Lower leg skin (tissue), 4 donors: ENCODE data around the gene UBASH3B. TPM values are rescaled to one million over a fixed set of nuclear protein-coding genes. Genes with fewer than 3 reads are reported as not detected.

Source experiments
- DNase-seq, 2 donors: peaks; one replicate each; pipeline ENCODE4 v3.0.0-alpha.2; 2019; ENCODE audit warnings: low spot score in 2 of 2
- H3K4me3 ChIP-seq: fragments of 200-600 bp; sonication (generic); 2 replicates; pipeline ENCODE4 v1.5.1; 2017; ENCODE audit warnings: mild to moderate bottlenecking, low read depth; ENCODE audit not compliant: poor library complexity, severe bottlenecking
- POLR2A ChIP-seq, 2 donors: fragments of 450-650 bp; IDR thresholded peaks; one replicate each; pipeline ENCODE4 v1.6.1; 2016 to 2017; ENCODE audit warnings: antibody characterized with exemption in 2 of 2, mild to moderate bottlenecking in 1 of 2, moderate library complexity in 1 of 2
- WGBS, 2 donors: methylation state at CpG; one replicate each; pipeline ENCODE4 v1.1.5; 2018; 5-methylcytosine and 5-hydroxymethylcytosine counted together
- intact Hi-C: fragments of 100-400 bp; cut with DNase I; formaldehyde crosslinking; loops from one replicate; pipeline ENCODE4 v1.15.0; 2023; ENCODE audit warnings: low total_unique reads
- total RNA-seq, 4 donors: library from RNA; depleted of rRNA; stranded (reverse); fragments of >200 nt; gene quantifications; one replicate each; pipeline ENCODE4 v1.1.0, GENCODE V29; 2016
- TF ChIP-seq, protein P1 (sequence below), 3 donors: fragments of 450-650 bp; IDR thresholded peaks; one replicate each; pipeline ENCODE4 v1.5.1; 2016; ENCODE audit warnings: antibody characterized with exemption in 3 of 3, mild to moderate bottlenecking in 3 of 3, moderate library complexity in 2 of 3

Gene UBASH3B
- total RNA-seq, 4 donors from 2014 or later = 14.2 to 58.4 (median 35.6) TPM

DNA sequence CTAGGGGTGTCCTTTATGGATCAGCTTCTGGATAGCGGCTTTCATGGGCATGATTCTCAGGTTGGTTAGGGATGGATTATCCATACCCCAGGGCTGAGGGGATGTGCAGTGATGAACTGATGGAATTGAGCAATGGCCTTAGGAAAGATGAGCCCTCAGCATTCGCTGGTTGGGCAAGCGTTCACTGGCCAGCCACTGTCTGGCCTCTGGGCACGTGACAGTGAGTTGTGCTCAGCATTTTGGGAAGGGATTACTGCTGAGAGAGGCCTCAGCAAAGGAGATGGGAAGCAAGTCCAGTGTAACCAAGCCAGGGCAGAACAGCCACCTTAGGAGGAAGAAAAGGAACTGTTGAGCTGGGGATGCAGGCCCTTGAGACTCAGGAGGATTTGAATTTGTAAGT lies 17.4 kb downstream of the UBASH3B start:
- intact Hi-C loops = no loop called here
- 86 to 91% methylated on average over 4 of the region's 4 CpGs for WGBS, 2 donors
- TF ChIP-seq, protein P1, sequence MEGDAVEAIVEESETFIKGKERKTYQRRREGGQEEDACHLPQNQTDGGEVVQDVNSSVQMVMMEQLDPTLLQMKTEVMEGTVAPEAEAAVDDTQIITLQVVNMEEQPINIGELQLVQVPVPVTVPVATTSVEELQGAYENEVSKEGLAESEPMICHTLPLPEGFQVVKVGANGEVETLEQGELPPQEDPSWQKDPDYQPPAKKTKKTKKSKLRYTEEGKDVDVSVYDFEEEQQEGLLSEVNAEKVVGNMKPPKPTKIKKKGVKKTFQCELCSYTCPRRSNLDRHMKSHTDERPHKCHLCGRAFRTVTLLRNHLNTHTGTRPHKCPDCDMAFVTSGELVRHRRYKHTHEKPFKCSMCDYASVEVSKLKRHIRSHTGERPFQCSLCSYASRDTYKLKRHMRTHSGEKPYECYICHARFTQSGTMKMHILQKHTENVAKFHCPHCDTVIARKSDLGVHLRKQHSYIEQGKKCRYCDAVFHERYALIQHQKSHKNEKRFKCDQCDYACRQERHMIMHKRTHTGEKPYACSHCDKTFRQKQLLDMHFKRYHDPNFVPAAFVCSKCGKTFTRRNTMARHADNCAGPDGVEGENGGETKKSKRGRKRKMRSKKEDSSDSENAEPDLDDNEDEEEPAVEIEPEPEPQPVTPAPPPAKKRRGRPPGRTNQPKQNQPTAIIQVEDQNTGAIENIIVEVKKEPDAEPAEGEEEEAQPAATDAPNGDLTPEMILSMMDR (IDR thresholded peaks at IDR 0.05) = no peak
- TF ChIP-seq POLR2A (IDR thresholded peaks at IDR 0.05) = no peak
- no peak overlapping the region for H3K4me3 ChIP-seq
- peak in 1 of 2 donors; percentile 21 for DNase-seq

DNA sequence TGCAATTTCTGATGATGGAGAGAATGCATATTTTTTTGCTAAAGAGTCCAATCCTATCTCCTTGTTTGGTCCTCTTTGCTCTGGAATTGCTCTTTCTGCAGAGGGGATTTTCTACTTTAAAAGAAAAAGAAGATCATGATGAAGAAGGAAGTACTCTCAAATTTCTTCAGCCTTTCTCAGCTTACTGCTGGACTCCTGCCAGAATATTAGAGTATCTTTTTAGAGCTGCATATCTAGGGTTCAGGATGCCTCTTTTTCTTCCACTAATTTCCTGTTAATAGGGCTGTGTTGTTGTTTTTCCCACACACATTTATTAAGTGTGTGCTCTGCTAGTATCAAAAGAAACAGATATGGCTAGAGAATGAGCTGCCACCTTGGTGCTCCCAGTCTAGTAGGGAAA lies 18.2 kb downstream of the UBASH3B start:
- no peak for DNase-seq
- H3K4me3 ChIP-seq = no peak overlapping the region
- intact Hi-C loops = no loop called here
- TF ChIP-seq, protein P1 (IDR thresholded peaks at IDR 0.05) = no peak
- no peak for TF ChIP-seq POLR2A (IDR thresholded peaks at IDR 0.05)

DNA sequence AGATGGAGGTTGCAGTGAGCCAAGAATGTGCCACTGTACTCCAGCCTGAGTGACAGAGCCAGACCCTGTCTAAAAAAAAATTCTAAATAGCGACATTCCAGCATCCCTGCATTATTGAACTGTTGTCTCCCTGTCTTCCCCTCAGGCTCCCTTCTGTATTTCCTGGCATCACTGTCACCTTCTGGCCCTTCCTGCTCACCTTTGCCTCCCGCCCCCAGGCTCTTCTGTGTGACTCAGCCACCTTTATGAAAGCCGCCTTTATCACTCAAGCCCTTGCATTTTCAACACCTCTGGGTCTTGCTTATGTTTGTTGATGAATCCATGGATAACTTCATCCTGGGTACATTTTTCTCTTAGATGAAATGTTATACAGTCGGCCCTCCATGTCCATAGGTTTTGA lies 21.1 kb downstream of the UBASH3B start:
- DNase-seq = no peak
- intact Hi-C loops = no loop called here
- TF ChIP-seq, protein P1 (IDR thresholded peaks at IDR 0.05) = no peak
- TF ChIP-seq POLR2A (IDR thresholded peaks at IDR 0.05) = no peak
- 63 to 76% methylated on average over 4 of the region's 4 CpGs for WGBS, 2 donors
- H3K4me3 ChIP-seq = no peak overlapping the region

DNA sequence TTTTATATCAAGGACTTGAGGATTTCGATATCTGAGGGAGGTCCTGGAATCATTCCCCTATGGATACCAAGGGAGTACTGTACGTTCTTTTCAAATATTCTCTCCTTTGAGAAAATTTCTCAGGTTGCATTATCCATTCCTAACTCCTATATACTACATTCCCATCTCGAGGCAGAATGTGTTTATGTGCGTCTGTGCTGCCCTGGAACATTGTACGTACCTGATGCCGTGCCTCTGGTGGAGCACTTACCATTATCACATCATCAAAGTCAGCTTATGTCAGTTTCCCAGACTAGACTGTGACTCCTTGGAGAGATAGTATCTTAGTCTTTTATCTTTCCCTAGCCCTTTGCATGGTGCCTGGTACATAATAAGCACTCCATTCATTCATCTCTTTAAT lies 21.7 kb downstream of the UBASH3B start:
- DNase-seq = no peak
- WGBS, 2 donors = 85 to 92% methylated on average over 6 of the region's 6 CpGs
- TF ChIP-seq POLR2A (IDR thresholded peaks at IDR 0.05) = no peak
- TF ChIP-seq, protein P1 (IDR thresholded peaks at IDR 0.05) = no peak

DNA sequence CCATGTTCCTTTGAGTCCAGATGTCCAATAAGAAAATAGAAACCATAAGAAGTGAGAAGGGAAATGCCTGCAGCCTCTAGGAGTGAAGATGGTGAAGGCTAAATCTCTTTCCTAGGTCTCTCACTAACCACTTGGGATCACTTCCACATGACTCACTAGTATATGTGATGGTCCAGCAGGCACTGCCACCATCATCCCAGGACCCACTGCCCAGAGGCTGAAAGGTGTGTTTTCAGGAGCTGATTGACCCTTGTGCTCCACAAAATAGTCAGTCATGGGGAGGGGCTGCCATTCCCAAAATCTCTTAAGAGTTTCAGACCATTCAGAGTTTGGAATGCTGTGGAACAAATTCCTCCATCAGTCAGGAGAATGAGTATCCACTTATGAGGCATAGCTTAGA lies 22.9 kb downstream of the UBASH3B start:
- no peak overlapping the region for H3K4me3 ChIP-seq
- TF ChIP-seq, protein P1 (IDR thresholded peaks at IDR 0.05) = no peak
- TF ChIP-seq POLR2A (IDR thresholded peaks at IDR 0.05) = no peak
- intact Hi-C loops = no loop called here
- no peak for DNase-seq

More for the DNA sequence above, 21.7 kb downstream of the UBASH3B start:
- no peak overlapping the region for H3K4me3 ChIP-seq
- intact Hi-C loops = no loop called here

DNA sequence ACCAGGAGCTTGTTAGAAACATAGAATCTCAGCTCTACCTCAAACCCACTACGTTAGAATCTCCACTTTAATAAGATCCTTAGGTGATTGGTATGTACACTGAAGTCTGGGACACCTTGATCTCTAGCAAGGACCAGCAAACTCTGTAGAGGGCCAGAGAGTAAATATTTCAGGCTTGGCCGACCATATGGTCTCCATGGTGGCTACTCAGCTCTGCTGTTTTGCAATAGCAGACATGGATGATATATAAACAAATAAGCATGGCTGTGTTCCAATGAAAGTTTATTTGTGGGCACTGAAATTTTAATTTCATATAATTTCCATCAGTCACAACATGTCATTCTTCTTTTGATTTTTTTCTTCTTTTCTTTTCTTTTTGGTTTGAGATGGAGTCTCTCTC lies 23.9 kb downstream of the UBASH3B start:
- no peak for DNase-seq
- TF ChIP-seq, protein P1 (IDR thresholded peaks at IDR 0.05) = no peak
- no peak for TF ChIP-seq POLR2A (IDR thresholded peaks at IDR 0.05)
- 89 to 93% methylated on average over 2 of the region's 2 CpGs for WGBS, 2 donors
- intact Hi-C loops = no loop called here
- H3K4me3 ChIP-seq = no peak overlapping the region
